HEK293T (cell line): Measurements from ENCODE around the gene APLP2.
"Not testable (repeated sequence)": the region's sequence is repeated elsewhere in the genome, so short reads cannot be mapped to it uniquely, and the experiment has no call there.

ENCODE experiments used
- CTCF ChIA-PET: fragments of 350-600 bp; formaldehyde crosslinking; extraction: SDS; loops from one replicate; lab custom pipeline; 2021; ENCODE audit warnings: antibody characterized with exemption, inconsistent platforms; lab: Yijun Ruan, JAX
- POLR2A ChIA-PET: fragments of 350-600 bp; formaldehyde crosslinking; extraction: SDS; loops from one replicate; lab custom pipeline; 2020; ENCODE audit warnings: antibody characterized with exemption, inconsistent platforms; lab: Yijun Ruan, JAX
- DNase-seq: peaks from one replicate; pipeline ENCODE4 v3.0.0; 2012; ENCODE audit warnings: mixed read lengths; ENCODE audit errors: extremely low spot score
- ARNT ChIP-seq: fragments of 450-650 bp; IDR thresholded peaks from 2 replicates; pipeline ENCODE4 v1.6.1; 2017; ENCODE audit warnings: mild to moderate bottlenecking
- BHLHE40 ChIP-seq: fragments of 450-650 bp; IDR thresholded peaks from 2 replicates; pipeline ENCODE4 v1.6.1; 2016; ENCODE audit warnings: mild to moderate bottlenecking, moderate library complexity, borderline replicate concordance
- CTBP1 ChIP-seq: fragments of 450-650 bp; IDR thresholded peaks from 2 replicates; pipeline ENCODE4 v1.6.1; 2016; ENCODE audit warnings: borderline replicate concordance
- ELF4 ChIP-seq: fragments of 450-650 bp; IDR thresholded peaks from 2 replicates; pipeline ENCODE4 v1.6.1; 2017; ENCODE audit warnings: antibody characterized with exemption
- FOXA1 ChIP-seq: fragments of 450-650 bp; IDR thresholded peaks from 2 replicates; pipeline ENCODE4 v1.6.1; 2016; ENCODE audit warnings: mild to moderate bottlenecking
- FOXK2 ChIP-seq: fragments of 450-650 bp; IDR thresholded peaks from 2 replicates; pipeline ENCODE4 v1.6.1; 2016; ENCODE audit warnings: mild to moderate bottlenecking
- FOXM1 ChIP-seq: fragments of 450-650 bp; IDR thresholded peaks from 2 replicates; pipeline ENCODE4 v1.6.1; 2017; ENCODE audit warnings: mild to moderate bottlenecking, borderline replicate concordance
- HDGF ChIP-seq: fragments of 450-650 bp; IDR thresholded peaks from 2 replicates; pipeline ENCODE4 v1.6.1; 2017; ENCODE audit warnings: antibody characterized with exemption, borderline replicate concordance
- L3MBTL2 ChIP-seq: fragments of 450-650 bp; conservative IDR thresholded peaks from 2 replicates; pipeline ENCODE4 v1.6.1; 2016; ENCODE audit warnings: mild to moderate bottlenecking
- LEF1 ChIP-seq: fragments of 450-650 bp; IDR thresholded peaks from 2 replicates; pipeline ENCODE4 v1.6.1; 2017; ENCODE audit warnings: mild to moderate bottlenecking, borderline replicate concordance
- NFRKB ChIP-seq: fragments of 450-650 bp; IDR thresholded peaks from 2 replicates; pipeline ENCODE4 v1.6.1; 2016; ENCODE audit warnings: mild to moderate bottlenecking, moderate library complexity
- PKNOX1 ChIP-seq: fragments of 450-650 bp; IDR thresholded peaks from 2 replicates; pipeline ENCODE4 v1.6.1; 2016
- SP1 ChIP-seq: fragments of 450-650 bp; IDR thresholded peaks from 2 replicates; pipeline ENCODE4 v1.6.1; 2017
- SUZ12 ChIP-seq: fragments of 450-650 bp; IDR thresholded peaks from 2 replicates; pipeline ENCODE4 v1.6.1; 2016; ENCODE audit warnings: mild to moderate bottlenecking
- TARDBP ChIP-seq: fragments of 450-650 bp; IDR thresholded peaks from 2 replicates; pipeline ENCODE4 v1.6.1; 2016
- ZNF384 ChIP-seq: fragments of 450-650 bp; IDR thresholded peaks from 2 replicates; pipeline ENCODE4 v1.6.1; 2016

The APLP2 gene

GRCh38 chr11:130088919-130089673 is 19.4 kb downstream of the APLP2 start:
- CTCF ChIA-PET: interaction anchor here (0.7 kb wide), 1 partner anchor 9 kb away, joined by 3 read pairs; no protein-coding TSS in a partner anchor
- POLR2A ChIA-PET: interaction anchor here (0.9 kb wide), 1 partner anchor 19 kb away, joined by 3 read pairs; the partner anchor contains the start of gene APLP2
- TF ChIP-seq ARNT: no peak
- peak; percentile 27; the same call in 1 of the 2 replicates for TF ChIP-seq PKNOX1
- 0 out of 2 replicates have a peak, but pooled peaks have one; percentile 6 for TF ChIP-seq L3MBTL2
- no peak for TF ChIP-seq FOXA1
- DNase-seq: no peak

- TF ChIP-seq L3MBTL2 (0 out of 2 replicates have a peak, but pooled peaks have one; percentile 4), ZNF384 (no peak), LEF1 (no peak), PKNOX1 (peak; percentile 42; the same call in 1 of the 2 replicates)
- CTCF ChIA-PET: no interaction called here
- DNase-seq: no peak
- POLR2A ChIA-PET: interaction anchor here (0.9 kb wide), 1 partner anchor 20 kb away, joined by 3 read pairs; the partner anchor contains the start of gene APLP2
Measured at GRCh38 chr11:130089674-130090073, 20.0 kb downstream of the APLP2 start.

- CTCF ChIA-PET, DNase-seq, POLR2A ChIA-PET: not testable (repeated sequence)
Measured at GRCh38 chr11:130090517-130090916, 20.8 kb downstream of the APLP2 start.

GRCh38 chr11:130091169-130091568 is 21.5 kb downstream of the APLP2 start:
- CTCF ChIA-PET, DNase-seq, POLR2A ChIA-PET: not testable (repeated sequence)

GRCh38 chr11:130092661-130093060 is 23.0 kb downstream of the APLP2 start:
- ChIA-PET CTCF (no interaction called here), POLR2A (no interaction called here)
- TF ChIP-seq CTBP1 (no peak), ELF4 (no peak), FOXM1 (no peak), SP1 (no peak), LEF1 (no peak), HDGF (no peak), NFRKB (no peak)
- DNase-seq: no peak

GRCh38 chr11:130094614-130095013 is 24.9 kb downstream of the APLP2 start:
- TF ChIP-seq ARNT: no peak
- no peak for TF ChIP-seq ZNF384
- no peak for TF ChIP-seq HDGF
- TF ChIP-seq BHLHE40: no peak
- no peak for TF ChIP-seq SUZ12
- no peak for TF ChIP-seq L3MBTL2
- TF ChIP-seq FOXA1: no peak
- TF ChIP-seq PKNOX1: no peak
- no peak for TF ChIP-seq TARDBP
- TF ChIP-seq NFRKB: no peak
- no peak for TF ChIP-seq FOXK2
- no peak for TF ChIP-seq FOXM1
- TF ChIP-seq LEF1: no peak
- no peak for TF ChIP-seq SP1
- TF ChIP-seq CTBP1: no peak
- TF ChIP-seq ELF4: no peak
- ChIA-PET CTCF (interaction anchor here (1.1 kb wide), 1 partner anchor 102 kb away, joined by 3 read pairs; no protein-coding TSS in a partner anchor), POLR2A (no interaction called here)
- no peak for DNase-seq

- no peak for DNase-seq
- ChIA-PET CTCF (no interaction called here), POLR2A (no interaction called here)
- TF ChIP-seq BHLHE40 (no peak), FOXA1 (no peak), SUZ12 (no peak), L3MBTL2 (no peak), CTBP1 (no peak), FOXM1 (no peak), LEF1 (no peak), ARNT (no peak), ZNF384 (no peak), PKNOX1 (no peak), FOXK2 (no peak), SP1 (no peak), ELF4 (no peak), TARDBP (no peak), HDGF (no peak)
Measured at GRCh38 chr11:130095326-130095725, 25.6 kb downstream of the APLP2 start.
